HG02678 (cell line): ENCODE measurements around the gene SGIP1.
"Not testable (repeated sequence)": the region's sequence is repeated elsewhere in the genome, so short reads cannot be mapped to it uniquely, and the experiment has no call there.

Experiments
- ATAC-seq: cut with Tn5 transposase; IDR thresholded peaks from one replicate; pipeline ENCODE4 v1.9.1; 2021; ENCODE audit warnings: mild to moderate bottlenecking, moderate library complexity; ENCODE audit not compliant: unreplicated experiment

The SGIP1 gene

DNA sequence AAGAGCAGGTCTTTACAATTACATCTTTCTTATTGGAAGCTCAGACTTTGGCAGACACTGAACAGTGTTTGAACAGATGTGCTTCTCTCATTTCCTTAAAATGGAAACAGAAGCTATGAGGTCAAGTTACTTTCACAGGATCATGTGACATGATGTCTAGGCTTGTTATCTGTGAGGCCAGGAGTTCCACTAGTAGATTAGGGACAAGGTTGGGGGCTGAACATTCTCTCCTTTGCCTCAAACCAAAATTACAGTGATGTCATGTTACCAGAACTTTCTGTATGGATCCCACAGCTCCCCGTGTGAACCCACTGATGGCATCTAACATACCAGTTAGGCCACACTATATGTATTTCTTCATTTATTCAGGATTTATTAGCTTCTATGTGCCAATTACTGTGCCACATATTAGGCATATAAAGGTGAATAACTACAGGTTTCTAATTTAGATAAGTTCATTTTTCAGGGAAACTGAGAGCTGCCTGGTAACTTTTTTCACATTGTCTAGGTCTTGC is 224.3 kb downstream of the SGIP1 start:
- ATAC-seq, result peak; percentile 100

DNA sequence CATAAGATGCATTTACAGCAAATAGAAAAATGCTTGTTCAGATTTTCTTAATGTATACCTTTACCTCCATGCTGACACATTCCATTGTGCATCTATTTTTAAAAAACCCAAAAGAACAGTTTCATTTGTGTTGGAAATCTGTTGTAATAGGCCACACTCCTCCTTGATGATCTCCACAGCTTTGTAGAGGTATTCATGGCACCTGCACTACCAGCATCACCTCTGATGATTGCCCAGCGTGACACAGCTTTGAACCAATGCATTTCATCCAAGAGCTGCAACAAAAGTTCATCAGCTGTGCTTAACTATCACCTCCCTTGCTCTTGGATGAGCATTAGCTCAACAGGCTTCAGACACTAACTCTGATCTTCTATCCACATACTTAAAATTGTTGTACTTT is 226.6 kb downstream of the SGIP1 start:
- ATAC-seq, result no peak

DNA sequence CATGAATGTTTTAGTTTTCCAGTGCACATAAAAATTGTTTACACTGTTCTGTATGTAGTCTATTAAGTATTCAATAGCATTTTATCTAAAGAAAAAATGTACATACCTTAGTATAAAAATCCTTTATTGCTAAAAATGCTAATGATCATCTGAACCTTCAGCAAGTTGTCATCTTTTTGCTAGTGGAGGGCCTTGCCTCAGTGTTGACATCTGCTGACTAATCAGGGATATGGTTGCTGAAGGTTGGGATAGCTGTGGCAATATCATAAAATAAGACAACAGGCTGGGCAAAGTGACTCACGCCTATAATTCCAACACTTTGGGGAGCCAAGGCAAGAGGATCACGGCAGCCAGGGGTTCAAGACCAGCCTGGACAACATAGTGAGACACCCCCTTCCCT is 227.3 kb downstream of the SGIP1 start:
- no peak for ATAC-seq

DNA sequence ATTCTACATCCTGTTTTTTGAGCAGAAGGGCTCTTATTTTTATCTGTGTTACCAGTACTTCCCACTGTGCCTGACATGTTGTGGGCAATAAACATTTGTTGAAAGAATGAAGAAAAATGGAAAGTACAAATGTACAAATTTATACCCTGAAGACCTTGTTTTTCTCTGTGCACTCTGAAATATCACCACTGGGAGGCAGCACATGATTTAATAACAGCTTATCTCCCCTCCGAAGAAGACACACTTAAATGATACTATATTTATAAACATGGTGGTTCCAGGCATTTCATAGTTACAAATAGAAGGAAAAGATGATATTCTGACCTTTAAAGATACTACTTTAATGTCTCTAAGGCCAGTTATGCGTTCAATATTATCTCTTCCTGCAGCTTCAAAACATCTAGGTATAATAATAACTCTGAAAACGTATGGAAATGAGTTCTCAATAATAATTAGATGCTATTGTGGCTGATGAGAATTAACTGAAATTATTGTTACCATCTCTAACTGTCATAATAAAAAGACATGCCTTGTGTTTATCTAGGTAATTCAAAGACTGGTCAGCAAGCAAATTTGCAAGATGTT is 231.1 kb downstream of the SGIP1 start:
- ATAC-seq, result peak; percentile 69

DNA sequence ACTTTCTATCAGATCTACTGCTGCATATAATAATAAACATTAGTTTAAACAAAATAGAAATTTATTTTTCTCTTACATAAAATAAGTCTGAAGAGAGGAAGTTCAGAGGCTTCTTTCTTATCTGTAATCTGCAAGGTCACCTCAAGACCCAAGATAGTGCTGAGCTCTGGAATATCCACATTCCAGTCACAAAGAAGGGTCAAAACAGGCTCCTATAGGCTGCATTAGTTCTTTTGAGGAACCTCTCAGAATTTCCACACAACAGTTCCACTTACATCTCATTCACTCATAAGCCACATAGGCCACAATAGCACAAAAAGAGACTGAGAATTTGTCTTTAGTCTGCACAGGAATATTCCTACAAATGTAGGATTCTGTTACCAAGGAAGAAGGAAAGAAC is 233.7 kb downstream of the SGIP1 start:
- ATAC-seq, result no peak

DNA sequence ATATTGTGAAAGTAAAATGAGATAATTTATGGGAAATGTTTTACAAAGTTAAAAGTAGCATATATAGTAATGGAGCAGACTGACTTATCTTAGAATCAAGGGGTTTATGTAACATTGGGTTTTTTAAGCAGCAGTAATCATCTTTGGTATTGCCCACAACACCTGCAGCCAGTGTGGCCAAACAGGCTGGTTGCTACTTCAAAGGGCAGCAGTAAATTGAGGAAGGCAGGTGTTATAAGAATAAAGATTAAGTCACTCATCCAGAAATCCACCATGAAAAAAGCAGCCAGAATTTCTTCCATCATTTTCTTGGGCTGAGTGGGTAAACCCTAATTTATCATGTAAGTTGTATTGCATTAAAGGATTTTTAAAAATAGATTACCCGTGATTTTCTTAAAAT is 235.0 kb downstream of the SGIP1 start:
- ATAC-seq, result no peak

DNA sequence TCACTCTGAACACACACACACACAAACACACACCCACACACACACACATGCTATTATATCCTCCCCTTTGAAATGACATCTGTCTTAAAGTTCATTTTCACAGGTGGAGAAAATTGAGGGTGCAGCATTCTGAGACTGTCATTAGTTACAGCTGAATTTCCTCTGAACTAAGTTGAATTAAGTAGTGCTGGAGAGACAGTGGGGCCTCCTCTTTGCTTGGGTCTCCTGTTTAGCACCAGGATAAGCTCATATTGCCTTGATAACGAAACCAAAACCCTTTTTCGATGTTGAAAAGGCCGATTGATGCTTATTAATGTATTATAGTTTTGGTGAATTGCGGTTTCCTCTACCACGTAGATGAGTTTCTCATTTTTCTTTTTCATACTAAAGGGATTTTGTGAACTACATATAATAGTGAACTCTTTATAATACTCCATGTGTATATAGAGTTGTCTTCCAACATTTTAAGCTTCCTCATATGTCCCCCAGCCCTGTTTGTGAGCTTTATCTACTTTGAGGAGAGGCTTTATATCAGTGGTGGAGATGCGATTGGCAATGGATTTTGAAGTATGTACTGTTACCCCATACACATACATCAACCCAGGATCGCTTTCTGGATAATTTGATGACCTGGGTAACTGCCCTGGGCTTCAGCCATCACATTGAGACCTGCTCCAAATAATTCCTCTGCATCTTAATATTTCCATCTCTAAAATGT is 235.7 kb downstream of the SGIP1 start:
- no peak for ATAC-seq

DNA sequence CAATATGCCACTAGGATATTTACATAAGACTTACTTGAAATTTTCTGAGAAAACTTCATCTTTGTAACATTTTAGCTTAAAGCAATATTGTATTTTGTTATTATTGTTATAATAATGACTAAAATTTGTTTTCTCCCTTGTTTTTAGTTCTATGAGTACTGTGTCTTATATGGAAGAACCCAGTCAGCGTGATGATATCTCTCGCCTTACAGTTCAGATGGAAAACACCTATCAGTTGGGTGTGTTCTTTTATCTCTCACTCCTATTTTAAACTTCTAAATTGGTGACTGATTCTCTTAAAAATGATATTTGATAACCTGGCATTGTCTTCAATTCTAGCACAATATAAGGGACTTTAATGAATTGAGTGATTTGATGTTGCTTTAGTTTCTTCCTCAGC is 236.3 kb downstream of the SGIP1 start:
- ATAC-seq, result no peak

DNA sequence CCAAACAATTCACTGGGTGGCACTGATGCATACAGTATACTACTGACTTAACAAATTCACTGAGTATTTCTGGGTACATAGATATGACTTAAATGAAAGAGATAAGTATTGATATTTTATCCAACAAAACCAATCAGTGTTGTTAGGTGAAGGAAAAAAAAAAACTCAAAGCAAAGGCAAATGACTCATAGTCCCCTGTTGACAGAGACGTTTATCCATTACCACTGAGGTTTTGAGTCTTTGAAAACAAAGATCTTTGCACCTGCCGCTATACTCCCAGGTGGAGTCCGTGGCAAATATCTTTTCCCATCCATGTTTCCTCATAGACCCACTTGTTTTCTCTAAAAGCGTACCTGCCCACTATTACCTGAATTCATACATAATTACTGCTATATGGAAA is 236.7 kb downstream of the SGIP1 start:
- ATAC-seq, result no peak

DNA sequence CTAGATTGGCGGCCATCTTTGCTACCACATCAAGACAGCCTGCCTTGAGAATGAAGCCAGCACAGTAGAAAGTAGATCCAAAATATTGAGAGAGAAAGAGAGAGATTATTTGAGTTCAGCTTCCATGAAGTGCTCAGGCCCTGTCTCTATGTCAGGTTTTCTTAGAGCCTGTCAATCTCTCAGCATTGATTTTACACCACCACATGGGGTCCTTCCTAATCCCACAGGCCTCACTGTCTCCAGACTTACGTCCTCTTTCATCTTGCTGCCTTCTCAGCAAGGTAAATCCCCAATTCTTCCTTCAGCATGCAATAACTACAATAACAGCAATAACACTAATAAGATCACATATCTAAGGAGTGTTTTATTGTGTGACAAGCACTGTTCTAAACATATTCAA is 239.3 kb downstream of the SGIP1 start:
- ATAC-seq, result no peak

DNA sequence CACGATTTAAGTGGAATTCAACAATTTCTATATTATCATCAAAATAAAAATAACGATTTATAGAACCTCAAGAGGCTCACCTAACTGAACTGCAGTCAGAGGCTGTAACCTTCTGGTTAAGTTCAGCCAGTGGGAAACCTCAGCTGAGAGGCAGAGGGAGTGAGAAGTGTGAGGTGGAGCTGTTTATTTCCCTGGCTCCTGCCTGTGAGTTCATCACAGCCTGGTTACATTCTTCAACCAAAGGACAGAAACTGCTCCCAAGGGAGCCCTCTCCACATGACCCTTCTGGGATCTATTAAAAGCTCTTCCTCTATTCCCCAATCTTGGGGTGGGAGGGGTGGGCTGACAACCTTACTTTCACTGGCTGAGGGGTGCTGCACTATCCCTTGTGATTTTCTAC is 240.5 kb downstream of the SGIP1 start:
- ATAC-seq, result no peak

DNA sequence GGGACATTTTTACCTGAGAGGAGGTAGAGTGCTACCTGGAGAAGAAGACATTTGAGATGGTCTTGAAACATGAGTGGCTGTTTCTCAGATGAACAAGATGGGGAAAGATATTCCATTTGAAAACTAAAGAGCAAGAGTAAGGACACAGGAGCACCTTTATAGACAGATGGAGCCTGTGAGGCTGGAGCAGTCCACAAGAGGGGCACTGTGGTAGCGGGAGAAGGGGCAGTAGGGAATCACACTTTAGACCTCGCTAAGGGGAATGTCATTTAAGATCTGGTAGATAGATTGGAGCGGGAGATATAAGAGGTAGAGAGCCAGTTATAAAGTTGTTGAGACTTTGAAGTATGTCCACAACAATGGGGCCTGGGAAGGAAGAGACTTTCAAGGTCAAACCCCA is 241.7 kb downstream of the SGIP1 start:
- no peak for ATAC-seq

DNA sequence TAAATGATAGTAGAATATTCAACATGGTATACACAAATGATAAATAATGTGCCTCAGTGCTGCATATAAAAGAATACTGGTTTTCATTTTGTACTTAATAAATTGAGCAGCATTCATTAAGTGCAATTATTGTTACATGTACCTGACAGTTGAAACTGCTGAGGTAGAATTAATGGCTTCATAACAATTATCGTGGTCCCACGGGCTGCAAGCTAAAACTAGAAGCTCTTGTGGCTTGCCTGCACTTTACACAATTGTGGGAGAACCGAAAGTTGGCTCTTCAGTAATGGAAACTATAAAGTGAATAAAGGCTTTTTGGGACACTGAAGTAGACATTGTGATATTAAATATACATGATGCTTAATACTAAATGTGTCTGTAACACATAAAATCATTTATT is 243.9 kb downstream of the SGIP1 start:
- no peak for ATAC-seq

DNA sequence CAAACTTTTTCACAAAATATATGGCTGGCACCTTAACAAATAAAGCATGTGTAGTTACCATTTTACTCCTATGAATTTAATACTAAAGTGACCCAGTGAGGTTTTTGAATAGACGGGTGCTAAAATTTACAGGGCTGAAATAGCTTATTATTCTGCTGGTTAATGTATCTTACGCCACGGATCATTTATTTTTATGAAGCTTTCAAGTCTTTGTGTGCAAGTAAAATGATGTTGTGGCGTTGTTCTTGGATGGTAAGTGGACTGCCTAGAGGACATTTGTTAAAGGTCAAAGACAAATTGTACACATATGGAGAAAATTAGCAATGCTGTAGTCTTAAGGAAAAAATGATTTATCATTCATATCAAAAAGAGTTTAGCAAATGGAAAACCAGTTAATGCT is 244.3 kb downstream of the SGIP1 start:
- ATAC-seq, result no peak

DNA sequence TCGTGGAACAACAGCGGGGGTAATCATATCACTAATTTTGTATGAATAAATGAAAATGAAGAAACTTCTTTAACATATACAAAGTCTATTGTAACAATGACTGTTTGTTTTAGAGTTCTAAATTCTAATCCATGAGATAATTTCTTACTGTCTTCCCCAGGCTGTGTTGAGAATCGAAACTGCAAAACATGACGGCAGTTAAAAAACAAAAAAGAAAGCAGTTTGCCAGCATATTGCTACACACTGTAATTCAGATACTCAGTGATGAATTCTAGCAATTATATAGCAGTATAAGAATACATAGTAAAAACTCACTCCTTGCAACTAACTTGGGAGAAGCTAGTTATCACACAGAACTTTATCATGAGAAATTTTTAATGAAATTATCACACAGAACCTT is 245.0 kb downstream of the SGIP1 start:
- no peak for ATAC-seq

DNA sequence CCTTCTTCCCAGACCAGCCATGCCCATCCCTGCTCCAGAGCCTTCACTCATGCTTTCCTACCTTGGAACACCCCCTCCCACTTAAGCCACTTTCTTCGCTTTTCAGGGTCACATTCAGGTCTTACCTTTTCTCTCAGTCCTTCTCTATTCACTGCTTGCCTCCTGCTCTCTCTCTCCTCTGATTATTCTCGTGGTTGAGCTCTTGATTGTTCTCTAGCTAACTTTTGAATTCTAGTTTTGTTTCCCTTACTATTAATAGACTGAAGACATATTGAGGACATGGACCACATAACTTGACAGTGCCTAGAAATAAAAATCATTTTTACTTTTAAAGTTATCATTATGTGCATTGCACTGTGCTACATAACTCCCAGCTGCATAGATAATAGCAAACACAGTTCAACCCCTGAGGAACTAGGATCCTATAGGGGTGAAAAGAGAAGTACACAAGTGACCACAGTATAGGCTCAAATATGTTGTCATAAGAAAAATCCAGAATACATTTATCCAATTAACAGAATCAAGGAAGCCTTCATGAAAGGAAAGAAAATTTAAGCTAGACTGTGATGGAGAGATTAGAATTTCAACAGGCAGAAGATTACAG is 245.6 kb downstream of the SGIP1 start:
- no peak for ATAC-seq

DNA sequence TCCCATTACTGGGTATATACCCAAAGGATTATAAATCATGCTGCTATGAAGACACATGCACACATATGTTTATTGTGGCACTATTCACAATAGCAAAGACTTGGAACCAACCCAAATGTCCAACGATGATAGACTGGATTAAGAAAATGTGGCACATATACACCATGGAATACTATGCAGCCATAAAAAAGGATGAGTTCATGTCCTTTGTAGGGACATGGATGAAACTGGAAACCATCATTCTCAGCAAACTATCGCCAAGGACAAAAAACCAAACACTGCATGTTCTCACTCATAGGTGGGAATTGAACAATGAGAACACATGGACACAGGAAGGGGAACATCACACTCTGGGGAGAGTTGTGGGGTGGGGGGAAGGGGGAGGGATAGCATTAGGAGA is 251.8 kb downstream of the SGIP1 start:
- not testable (repeated sequence) for ATAC-seq

DNA sequence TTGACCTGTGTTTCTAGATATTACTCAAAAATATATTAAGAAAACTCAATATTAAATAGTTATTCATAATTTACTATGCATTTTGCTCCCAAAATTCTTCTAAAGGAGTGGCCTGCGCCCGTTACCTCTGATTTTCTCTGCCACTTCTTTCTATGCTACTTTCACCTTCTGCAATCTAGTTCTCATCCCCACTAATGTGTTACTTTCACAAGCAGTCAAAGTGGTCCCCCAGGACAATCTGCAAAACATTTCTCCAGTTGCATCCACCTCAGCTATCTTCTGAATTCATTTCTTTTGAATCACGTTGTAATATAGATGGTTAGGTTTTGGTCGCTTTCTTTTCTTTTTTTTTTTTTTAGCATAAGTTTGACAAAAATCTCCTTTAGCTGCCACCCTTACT is 253.7 kb downstream of the SGIP1 start:
- no peak for ATAC-seq

DNA sequence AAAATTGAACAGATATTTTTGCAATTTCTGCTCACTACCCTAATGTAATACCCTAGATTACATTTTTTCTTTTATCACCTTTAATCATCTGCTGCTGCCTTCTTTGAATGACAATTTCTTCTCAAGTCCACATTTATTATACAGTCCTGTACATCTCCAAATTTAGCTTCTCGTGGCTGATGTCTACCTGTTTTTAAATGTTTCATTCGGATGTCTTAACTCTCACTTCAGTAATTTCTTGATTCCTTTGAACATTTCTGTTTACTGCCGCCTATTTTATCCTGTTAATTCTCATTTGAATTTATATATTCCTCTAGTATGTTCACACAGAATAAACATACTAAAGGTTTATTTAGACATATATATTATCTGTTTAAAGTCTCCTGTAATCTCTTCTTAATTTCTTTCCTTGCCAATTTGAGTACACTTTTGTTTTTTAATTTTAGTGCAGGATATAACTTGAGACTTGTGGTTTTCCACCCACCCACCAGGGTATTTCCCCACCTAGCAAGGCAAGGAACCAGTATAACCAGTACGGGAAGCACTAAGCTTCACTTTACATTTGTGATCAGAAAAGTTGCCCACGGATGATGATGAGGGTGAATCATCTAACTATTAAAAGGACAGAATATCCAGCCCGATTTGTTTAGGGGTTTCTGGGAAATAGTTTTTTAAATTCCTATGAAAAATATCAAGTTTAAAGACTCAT is 254.4 kb downstream of the SGIP1 start:
- peak; percentile 85 for ATAC-seq

DNA sequence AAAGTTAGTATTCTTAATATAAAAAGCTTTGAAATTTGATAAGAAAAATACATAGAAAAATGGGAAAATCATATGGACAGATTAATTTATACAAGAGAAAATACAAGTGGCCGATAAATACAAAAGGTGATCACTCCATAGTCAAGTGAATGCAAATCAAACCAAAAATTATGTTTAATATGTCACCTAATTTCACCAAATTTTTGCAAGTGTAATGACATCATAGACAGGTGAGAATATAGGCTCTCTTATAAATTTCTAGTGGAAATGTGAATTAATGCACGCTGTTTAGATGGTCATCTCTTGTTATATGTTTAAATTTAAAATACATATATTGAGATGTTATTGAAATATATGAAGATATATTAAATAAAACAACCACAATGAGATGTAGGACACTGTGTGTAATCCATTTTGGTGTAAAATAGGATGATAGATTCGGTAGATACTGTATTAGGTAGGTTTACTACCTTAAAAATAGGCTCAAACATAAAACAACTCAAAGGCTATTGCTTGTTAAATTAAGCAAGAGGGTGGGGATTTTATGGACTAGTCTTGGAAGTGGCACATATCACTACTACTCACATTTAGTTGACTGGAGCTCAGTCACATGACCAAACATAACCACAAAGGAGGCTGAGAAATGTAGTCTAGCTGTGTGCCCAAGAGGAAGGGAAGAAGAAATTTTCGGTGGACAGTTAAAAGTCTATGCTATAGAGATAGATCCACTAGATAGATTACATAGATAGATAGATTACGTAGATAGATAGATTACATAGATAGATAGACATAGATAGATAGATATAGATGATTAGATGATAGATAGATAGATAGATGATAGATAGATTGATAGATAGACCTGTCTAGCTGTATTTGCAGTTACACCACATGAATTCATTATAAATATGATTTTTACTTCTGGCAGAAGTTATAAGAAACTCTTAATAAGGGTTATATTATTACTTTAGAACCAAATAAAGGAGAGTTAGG is 258.0 kb downstream of the SGIP1 start:
- no peak for ATAC-seq

DNA sequence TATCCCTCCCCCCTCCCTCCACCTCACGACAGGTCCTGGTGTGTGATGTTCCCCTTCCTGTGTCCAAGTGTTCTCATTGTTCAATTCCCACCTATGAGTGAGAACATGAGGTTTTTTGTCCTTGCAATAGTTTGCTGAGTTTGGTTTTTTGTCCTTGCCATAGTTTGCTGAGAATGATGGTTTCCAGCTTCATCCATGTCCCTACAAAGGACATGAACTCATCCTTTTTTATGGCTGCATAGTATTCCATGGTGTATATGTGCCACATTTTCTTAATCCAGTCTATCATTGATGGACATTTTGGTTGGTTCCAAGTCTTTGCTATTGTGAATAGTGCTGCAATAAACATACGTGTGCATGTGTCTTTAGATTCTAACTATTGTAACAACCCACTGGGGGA is 261.9 kb downstream of the SGIP1 start:
- ATAC-seq, result not testable (repeated sequence)
